HG03342 (cell line): ENCODE measurements around the gene GRIN2A.

ENCODE experiments used
- ATAC-seq: cut with Tn5 transposase; IDR thresholded peaks from one replicate; pipeline ENCODE4 v1.9.1; 2021; ENCODE audit warnings: mild to moderate bottlenecking, moderate library complexity; ENCODE audit not compliant: unreplicated experiment

The GRIN2A gene

GRCh38 chr16:10182222-10183053 is at the start of gene GRIN2A:
GRIN2A (minus strand) TSS chr16:10182428; CDS start chr16:10180411, 2,017 bp downstream.
- ATAC-seq = no peak

DNA sequence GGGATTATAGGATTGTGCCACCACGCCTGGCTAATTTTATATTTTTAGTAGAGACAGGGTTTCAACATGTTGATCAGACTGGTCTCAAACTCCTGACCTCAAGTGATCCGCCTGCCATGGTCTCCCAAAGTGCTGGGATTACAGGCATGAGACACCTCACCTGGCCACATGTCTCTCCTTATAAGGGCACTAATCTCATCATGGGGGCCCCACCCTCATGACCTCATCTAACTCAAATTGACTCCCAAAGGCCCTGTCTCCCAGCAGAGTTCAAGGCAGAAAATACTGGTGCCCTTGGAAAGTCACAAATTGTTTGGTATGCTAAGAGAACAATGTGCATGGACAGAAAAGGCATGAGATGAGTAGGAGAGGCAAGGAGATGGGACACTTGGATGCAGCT is 49.3 kb upstream of the GRIN2A start:
- ATAC-seq = no peak

DNA sequence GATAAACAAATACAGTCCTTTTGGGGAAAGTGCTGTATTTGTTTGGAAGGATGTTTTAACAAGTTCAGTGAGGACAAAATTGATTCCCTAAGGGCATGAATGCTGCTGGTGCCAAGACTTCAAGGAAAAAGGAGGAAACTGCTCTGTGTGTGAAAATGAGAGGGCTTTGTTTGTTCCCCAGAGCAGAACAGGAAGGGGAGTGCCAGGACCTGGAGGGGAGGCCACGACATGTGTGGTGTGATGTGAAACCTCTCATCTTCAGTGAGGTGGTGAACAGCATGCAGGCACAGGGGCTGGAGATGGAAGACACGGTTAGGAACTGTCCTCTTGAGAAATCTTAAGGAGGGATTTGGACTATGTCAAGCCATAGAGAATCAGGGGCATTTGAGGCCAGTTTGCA is 46.6 kb upstream of the GRIN2A start:
- ATAC-seq = no peak

DNA sequence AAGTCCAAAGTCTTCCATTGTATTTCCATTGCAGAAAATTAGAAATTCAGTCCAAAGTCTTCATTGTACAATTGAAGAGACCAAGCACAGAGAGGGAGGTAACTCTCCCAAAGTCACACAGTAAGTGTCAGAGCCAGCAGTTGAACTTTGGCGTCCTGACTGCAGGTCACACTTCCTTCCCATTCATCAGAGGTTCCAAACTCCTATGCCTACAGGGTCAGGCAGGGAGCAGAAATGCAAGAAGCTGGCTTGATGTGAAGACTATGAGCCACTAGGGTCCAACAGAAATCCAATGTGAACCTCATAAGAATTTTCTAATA is 44.7 kb upstream of the GRIN2A start:
- no peak for ATAC-seq

DNA sequence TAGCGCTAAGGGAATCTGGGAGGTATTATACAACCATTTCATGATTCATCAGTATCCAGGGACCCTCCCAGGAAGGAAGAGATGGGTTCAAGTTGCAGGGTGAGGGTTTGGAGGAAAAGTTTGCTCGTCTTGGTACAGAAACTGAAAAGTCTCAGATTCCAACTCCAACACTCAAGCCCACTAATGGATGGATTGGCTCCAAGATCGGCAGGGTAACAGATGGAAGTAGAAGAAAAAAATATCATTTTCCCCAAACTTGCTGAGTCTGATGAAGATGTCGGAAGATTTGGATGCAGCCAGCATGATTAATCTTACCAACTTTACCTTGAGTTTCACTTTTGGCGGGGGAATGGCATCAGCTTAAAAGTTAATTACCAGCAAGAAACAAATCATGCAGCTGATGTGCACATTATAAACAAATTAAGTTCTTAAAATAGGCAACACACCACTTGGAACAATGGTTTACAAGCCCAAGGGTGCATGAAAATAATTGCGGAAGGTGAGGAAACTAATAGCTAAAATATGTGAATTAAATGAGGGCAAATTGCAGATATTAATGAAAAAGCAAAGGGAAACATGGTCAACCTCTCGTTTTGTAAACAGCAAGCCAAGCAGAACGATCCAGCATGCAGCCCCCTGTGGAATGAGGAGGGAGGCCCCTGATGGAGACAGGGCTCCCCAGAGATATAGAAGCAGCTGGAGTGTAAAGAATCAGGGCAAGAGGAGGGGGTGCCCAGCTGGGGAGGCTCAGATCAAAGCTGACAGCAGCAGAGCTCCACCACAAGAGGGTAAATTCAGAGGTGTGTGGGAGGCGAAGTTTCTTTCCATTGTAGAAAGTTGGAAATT is 44.1 kb upstream of the GRIN2A start:
- ATAC-seq = no peak

- no peak for ATAC-seq
Observed at GRCh38 chr16:10225653-10226052, 43.4 kb upstream of the GRIN2A start.

GRCh38 chr16:10224850-10225249 is 42.6 kb upstream of the GRIN2A start:
- no peak for ATAC-seq

GRCh38 chr16:10220942-10221341 is 38.7 kb upstream of the GRIN2A start:
- no peak for ATAC-seq

GRCh38 chr16:10219742-10220141 is 37.5 kb upstream of the GRIN2A start:
- no peak for ATAC-seq

DNA sequence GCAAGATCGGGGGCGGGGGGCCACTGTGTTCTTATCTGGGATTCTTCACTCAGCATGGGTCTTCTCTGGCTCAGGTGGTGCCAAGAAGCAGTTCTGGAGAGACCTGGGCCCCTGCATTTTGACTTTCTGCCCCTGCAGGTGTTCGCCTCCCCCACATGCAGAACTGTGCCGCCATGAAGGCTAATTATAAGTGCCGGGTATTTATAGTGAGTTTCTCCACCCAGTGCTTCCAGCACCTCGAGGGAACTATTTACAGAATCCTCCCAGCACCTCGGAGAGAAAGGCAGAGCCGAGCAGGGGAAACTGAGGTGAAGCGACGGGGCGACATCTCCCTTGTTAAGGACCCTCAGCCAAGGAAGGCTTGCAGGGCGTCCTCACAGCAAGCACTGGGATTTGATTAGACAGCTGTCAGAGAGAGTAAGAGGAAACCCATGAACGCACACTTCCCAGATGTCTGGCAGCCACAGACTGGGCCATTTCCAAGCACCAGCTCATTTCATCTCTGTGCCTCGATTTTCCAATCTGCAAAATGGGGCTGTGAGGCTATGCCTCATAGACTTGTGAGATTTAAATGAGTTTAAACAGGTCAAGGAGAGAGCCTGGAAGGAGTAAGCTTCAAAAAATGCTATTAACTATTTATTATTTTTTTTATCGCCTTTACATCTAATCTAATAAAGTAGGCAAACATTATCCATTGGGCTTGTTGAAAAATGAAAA is 36.4 kb upstream of the GRIN2A start:
- ATAC-seq = no peak

DNA sequence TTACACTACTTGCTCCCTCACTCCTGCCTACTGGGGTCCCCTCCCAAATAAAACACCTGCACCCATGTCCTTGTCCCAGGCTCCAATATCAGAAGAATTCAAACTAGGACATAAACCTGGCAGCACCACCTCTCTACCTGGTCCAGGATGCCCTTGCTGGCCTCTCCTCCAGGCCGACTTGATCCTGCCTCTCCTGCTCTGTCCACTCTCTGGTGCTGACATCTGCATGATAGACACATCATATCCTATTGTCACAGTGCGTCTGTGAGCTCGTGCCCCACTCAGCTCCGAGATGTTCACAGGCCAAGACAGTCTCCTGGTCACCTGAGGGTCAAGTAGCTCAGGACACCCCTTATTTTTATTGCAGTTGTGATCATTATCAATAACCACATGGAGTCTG is 31.5 kb upstream of the GRIN2A start:
- ATAC-seq = no peak

GRCh38 chr16:10210944-10211343 is 28.7 kb upstream of the GRIN2A start:
- ATAC-seq = no peak

- no peak for ATAC-seq
Observed at GRCh38 chr16:10206865-10207264, 24.6 kb upstream of the GRIN2A start.

DNA sequence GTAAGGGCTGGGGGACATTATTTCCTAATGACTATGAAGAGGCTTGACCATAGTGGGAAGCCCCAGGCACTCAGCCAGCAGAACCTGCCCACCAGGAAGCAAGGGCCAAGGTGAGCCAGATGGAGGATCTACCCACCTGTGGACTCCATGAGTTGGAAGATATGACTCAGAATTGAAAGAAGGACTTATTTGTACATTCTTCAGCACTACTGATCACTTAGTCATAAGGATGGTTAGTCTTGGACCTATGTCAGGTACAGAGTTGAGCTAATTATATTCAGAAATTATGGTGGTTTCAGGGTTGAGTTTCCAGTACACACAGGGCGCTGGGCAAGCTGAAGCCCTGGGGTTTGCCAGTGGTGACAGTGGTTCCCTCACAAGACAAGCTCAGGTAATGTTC is 24.0 kb upstream of the GRIN2A start:
- ATAC-seq = peak; percentile 52

DNA sequence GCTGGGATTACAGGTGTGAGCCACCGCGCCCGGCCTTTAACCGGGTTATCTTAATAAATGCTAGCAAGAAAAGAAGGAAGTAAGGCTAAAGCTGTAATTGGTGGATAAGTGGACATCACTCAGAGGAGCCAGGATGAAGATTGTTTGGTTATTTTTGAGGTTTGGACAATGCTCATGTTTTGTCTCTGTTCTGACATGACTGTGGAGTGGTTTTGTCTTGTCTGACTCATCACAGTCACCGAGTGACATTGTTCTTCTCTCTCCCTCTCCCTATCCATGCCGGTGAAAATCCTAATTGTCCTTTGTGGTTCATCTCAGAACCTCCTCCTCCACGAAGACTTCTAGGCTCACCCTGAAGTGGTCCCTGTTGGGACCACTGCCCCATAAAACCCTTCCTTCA is 23.5 kb upstream of the GRIN2A start:
- no peak for ATAC-seq

DNA sequence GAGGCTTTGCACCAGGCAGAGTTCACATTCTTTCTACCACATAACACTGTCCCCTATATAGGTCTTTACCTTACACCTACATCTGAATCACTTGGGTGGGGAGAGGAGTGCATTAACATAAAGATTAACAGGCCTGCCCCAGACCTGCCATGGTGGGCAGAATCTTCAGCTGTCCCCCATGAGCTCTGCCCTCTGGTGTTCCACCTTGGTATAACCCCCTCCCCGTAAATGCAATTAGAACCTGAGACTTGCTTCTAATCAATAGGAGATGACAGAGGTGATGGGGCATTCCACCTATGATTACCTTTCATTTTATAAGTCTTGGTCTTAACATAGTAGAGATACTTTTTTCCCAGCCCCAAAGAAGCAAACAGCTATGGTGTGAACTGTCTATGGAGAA is 20.4 kb upstream of the GRIN2A start:
- ATAC-seq = no peak

GRCh38 chr16:10200637-10201586 is 18.7 kb upstream of the GRIN2A start:
- no peak for ATAC-seq

- ATAC-seq = no peak
Observed at GRCh38 chr16:10196999-10197398, 14.8 kb upstream of the GRIN2A start.

- no peak for ATAC-seq
Observed at GRCh38 chr16:10191096-10191495, 8.9 kb upstream of the GRIN2A start.

DNA sequence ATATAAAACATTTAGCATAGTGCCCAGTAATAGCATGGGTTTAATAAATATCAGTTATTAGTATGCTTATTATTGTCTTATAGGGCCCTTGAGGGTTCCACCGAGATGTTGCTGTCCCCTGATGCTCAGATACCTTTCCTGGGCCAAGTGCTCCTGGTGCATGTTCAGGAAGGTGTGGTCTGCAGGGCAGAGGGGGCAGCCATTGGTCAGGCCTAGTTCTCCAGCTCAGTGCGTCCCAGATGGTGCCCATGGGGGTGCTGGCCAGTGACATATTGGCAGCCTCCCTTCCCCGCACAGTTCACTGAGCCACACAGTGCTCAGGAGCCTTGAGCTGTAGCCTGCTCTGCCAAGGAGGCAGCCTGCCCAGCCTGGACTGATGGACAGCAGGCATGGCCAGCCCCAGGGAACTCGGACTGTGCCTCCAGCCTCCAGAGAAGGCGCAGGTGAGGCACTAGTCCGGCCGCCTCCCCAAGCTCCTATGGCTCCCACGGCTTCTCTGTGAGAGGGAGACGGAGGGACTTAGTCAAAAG is 7.7 kb upstream of the GRIN2A start:
- ATAC-seq = no peak
